Amniotic stem cell (primary cell): Measurements from ENCODE around the gene IRS1.

Source experiments
- DNase-seq: peaks from one replicate; lab custom pipeline; 2025; lab: John Stamatoyannopoulos, UW

Gene IRS1

DNA sequence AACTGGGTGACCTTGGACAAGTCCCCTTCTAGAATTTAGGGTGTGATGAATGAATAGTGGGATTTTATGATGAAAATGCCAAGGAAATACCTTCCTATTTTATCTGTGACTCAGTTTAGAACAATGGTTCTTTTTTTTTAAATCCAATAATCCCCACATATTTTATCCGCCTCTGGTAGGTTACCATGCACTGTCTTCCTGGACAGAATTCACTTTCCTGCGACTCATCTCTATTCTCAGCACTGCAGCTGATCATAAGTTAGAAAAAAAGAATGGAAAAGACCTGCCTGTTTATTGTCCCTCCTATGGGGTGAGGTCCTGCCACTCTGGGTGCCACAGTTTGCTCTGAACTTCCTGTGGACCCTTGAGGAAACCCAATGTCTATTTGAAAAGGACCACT lies 73.1 kb downstream of the IRS1 start:
- DNase-seq = no peak

DNA sequence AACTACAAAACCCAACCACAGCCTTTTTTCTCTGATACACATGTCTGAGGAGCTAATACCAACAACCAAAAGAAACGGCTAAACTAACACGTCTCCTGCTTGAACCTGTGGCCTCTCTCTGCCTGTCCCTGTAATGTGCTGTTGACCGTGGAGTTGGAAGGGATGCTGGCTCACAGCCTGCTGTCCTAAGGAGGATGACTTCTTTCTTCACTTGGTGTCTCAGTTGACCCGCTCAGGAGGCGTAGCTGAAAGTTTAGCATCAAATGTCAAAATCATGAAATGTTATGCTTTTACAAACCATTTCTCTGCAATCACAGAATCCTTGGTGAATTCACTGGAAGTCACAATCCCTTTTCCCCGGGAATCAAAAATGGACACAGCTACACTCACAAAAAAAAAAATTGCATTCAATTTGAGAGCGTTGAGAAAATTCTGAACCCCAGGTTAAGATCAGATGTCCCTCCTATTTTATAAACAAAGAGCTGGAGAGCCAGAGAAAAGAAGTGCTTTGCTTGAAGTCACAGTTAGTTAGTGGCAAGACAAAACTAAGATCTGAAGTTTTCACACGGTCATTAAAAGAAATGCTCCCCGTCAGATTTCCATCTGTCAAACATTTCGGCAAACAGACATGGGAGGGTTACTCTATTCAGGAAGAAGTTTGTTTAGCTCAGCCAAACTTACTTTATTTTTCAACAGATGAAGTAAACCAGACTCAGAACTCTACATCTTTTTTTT lies 74.3 kb downstream of the IRS1 start:
- DNase-seq = no peak

DNA sequence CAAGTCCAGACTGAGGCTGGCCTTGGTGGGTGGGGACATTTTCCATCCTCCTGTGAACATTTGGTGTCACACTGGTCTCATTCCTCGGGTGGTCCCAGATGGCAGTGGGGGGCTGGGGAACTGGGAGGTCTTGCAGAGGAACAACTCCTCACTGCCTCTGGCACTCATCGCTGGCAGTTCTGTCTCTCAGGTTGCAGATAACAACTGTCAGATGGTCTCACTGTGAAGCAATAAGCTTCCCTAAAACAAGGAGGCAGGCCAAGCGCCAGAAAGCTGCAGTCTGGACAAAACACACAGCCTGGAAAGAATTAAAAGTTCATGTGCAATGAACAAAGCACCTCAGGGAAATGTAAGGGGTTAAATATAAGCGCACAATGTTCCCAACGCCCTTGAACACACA lies 78.1 kb downstream of the IRS1 start:
- no peak for DNase-seq

DNA sequence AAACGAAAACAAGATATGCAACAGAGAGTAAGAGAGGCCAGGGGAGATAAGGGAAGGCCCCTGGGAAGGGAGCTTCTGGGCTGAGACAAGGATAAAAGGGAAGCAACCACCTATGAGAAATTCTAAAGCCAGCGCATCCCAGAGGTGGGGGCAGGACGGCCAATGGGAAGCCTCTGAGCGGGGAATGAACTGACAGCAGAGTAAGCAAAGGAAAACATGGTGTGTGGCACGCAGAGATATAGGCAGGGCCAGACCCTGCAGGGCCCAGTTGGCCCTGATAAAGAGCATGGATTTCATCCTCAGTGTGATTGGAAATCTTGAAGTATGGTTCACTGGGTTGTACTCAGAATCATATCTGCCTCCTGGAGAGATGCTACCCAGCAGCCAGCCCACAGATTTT lies 78.7 kb downstream of the IRS1 start:
- no peak for DNase-seq

DNA sequence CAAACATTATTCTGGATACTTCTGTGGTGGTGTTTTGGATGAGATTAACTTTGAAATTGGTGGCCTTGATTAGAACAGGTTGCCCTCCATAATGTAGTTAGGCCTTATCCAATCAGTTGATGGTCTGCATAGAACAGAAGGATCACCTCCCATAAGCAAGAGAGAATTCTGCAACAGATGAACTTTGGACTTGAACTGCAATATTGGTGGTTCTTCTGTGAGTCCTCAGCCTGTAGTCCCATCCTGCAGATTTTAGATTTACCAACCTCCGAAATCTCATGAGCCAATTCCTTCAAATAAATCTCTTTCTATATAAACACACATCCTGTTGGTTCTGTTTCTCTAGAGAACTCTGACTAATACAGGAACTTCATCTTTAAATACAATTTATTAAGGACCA lies 81.9 kb downstream of the IRS1 start:
- DNase-seq = no peak

DNA sequence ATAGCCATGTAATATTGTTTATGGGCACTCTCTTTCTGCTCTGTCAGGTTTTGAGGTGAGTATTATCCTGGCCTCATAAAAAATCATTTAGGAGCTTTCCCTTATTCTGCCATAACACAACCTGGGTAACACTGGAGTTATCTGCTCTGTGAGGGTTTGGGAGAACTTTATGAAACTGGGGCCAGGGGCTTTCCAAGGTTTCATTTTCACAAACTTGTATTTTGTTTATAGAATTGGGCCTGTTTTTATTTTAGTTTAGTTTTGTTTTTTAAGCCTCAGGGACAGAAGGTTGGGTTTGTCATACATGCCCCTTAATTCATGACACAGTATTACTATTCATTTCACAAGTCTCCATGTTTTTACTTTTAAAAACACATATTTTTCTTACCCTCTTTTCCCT lies 83.5 kb downstream of the IRS1 start:
- DNase-seq = no peak

DNA sequence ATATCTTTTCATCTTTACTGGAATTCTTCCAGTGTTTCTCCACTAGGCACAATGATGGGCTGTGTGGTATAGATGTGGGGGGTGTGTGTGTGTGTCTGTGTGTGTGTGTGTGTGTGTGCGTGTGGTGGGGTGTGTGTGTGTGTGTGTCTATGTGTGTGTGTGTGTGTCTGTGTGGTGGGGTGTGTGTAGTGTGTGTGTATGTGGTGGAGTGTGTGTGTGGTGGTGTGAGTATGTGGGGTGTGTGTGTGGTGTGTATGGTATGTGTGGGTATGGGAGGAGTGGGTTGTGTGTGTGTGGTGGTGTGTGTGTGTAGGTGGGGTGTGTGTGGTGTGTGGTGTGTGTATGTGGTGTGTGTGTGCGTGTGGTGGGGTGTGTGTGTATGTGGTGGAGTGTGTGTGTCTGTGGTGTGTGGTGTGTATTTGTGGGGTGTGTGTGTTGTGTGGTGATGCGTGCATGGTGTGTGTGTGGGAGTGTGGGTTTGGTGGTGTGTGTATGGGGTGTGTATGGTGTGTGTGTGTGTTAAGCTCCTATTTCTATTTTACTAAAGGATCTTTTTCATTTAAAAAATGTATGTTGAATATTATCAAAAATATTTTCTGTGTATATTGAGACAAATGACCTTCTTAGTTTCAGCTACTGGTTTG lies 84.2 kb downstream of the IRS1 start:
- DNase-seq = no peak

DNA sequence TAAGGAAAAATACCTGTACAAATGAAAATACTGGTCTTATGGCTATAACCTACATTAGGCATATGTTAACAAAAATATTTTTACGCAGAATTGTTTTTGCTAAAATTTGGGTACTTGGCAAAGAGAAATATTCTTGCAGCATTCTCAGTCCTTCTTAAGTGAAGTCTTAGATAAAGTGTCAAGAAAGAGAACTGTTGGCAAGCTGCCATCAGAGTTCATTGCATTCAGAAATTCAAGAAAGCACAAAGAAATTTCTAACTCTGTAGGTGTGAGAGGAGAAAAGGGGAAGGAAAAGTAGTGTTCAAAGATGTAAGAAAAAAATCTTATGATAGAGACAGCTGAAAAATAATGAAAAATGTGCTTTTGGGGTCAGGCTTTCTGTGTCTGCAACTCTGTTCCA lies 86.7 kb downstream of the IRS1 start:
- DNase-seq = no peak

DNA sequence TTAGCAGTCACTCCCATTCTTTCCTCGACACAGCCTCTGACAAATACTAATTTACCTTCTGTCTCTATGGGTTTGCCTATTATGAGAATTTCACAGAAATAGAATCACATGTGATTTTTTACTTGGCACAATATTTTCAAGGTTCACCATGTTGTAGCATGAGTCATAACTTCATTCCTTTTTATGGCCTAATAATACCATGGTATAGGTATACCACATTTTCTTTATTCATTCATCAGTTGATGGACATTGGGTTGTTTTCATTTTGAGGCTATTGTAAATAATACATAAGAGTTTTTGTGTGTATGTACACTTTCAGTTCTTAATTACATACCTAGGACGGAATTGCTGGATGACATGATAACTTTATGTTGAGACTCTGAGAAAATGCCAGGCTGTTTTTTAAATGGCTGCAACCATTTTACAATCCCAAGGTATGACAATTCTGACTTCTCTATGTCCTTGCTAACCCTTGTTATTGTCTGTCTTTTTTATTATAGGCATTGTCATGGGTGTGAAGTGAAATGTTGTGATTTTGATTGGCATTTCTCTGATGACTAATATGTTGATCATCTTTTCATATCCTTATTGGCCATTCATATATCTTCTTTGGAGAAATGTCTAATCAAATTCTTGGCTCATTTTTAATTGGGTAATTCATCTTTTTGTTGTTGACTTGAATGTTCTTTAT lies 87.9 kb downstream of the IRS1 start:
- DNase-seq = no peak

DNA sequence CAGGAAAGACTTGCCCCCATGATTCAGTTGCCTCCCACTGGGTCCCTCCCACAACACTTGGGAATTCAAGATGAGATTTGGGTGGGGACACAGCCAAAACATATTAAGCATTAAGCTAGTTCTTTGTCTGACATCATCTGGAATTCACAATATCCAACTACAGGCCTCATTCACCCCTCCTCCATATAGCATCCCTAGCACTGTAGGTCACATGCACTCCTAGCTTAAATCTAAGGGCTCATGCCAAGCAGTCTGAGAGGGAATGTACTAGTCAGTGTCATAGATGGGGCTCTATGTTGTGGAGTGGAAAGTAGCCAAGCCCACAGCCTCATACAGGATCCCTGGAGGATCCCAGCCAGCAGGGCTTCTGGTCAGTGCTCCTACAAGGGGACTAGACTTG lies 92.1 kb downstream of the IRS1 start:
- no peak for DNase-seq

DNA sequence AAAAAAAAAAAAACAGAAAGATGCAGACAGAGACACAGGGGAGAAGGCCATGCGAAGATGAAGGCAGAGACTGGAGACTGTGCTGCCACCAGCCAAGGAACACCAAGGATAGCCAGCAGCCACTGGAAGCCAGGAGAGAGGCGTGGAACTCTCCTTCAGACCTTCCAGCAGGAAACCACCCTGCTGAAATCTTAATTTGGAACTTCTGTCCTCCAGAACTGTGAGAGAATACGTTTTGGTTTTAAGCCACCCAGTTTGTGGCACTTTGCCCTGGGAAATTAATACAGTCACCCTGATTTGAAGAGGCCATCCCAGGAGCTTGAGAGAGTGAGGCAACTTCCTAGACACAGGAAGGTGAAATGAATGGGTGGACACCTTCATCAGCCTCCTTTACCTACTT lies 93.7 kb downstream of the IRS1 start:
- no peak for DNase-seq

DNA sequence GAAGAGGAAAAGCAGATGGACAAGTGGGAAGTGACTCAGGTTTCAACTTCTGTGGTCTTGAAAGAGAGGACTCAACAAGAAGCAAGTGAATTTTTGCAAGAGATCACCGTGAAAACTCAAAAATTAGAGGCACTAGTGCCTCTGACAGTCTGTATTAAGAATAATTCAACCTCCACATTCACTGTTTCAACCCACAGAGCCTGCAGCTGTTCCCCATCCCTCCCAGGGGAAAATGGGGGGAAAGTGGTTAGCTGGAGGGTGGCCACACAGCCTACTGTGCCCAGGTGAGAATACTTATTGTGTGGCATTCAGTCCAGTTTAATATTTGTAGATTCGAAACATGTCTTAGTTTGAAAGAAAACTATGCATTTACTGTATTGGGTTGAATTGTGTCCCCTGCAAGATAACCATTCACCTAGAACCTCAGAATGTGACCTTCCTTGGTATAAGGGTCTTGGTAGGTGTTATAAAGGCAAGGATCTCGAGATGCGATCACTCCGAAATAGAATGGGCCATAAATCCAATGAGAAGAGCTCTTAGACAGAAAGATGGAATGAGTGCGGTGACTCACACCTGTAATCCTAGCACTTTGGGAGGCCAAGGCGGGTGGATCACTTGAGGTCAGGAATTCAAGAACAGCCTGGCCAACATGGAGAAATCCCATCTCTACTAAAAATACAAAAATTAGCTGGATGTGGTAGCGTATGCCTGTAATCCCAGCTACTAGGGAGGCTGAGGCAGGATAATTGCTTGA lies 94.3 kb downstream of the IRS1 start:
- no peak for DNase-seq

DNA sequence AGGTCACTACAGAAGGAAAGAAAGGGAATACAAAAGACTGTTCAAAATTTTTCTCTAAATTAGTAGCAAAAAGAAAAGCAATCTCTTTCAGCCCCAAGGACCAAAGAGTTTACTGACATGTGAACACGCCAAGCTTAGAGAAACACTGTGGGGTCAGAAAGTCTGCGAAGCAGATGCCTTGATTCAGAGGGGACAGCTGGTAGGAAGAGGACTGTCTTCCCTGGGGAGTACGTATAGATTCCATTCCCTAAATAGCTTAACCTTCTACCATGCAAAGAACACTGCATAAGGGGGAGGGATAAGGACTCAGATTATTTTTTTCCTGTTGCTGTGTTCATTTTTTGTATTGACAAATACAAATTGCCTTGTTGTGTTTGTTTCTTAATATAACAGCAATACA lies 96.1 kb downstream of the IRS1 start:
- no peak for DNase-seq

DNA sequence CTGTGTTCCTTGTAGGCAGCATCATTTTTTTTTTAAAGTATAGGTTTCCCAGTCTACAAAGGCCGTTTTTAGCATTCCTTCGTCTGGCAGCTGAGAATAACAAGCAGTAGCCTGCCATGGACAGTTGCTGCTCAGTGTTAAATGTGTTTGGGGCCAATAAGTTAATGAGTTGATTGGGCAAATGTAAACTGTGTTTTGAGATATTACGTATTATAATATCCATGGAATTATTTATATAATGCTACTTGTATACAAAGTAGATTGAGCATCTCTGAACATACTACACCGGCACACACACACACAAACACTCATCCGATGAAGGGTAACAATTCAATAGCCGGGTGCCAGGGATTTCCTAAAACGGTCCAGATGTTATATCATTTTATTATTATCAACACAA lies 97.2 kb downstream of the IRS1 start:
- DNase-seq = no peak

DNA sequence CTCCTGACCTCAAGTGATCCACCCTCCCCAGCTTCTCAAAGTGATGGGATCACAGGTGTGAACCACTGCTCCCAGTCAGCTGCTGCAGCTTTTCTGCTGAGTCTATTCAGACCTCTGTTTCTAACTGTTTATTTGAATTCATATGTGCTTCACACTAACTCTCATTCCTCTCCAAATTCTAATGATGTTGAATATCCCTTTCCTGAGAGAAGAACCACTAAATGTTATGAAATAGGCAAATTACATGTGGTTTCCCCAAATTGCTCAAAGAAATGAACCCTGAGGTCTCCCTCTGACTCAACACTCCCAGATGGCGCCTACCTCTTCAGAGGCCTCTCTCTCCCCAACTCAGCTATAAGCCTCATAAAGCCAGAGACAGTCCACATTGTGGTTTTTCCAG lies 98.6 kb downstream of the IRS1 start:
- DNase-seq = no peak

DNA sequence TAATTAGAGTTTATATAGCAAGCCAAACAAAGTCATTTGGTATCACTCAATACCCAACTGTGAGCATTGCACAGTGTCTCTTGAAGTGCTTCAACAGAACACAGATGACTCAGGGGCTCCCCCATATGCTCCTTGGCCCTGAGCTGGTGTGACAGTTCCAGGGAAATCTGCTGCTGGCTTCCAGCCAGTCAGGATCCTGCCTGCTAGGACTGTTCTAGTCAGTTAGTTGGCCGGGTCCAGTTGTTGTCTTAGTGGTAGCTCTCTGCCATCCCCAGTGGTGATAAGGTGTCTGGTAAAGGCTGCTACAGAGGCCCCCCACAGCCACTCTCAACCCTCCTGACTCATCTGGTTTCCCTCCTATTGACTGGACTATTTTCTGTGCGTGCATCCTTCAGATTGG lies 100.3 kb downstream of the IRS1 start:
- DNase-seq = no peak

DNA sequence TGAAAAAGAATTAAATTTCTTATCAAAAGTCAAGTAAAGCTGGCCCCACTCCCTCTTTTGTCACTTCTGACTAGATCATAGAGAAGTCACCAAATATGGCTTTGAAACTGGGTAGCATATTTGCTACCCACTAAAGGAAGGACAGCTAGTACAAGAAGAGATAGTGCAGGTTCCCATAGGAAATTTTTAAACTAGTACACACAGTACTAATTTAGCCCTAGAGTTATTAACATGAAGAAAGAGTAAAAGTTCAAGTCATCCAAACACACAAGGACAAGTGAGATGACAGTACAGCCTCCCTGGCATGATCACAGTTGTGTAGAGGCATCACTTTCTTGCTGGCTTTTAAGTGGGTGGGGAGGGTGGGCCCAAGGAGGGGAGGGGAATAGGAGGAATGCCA lies 100.9 kb downstream of the IRS1 start:
- no peak for DNase-seq

DNA sequence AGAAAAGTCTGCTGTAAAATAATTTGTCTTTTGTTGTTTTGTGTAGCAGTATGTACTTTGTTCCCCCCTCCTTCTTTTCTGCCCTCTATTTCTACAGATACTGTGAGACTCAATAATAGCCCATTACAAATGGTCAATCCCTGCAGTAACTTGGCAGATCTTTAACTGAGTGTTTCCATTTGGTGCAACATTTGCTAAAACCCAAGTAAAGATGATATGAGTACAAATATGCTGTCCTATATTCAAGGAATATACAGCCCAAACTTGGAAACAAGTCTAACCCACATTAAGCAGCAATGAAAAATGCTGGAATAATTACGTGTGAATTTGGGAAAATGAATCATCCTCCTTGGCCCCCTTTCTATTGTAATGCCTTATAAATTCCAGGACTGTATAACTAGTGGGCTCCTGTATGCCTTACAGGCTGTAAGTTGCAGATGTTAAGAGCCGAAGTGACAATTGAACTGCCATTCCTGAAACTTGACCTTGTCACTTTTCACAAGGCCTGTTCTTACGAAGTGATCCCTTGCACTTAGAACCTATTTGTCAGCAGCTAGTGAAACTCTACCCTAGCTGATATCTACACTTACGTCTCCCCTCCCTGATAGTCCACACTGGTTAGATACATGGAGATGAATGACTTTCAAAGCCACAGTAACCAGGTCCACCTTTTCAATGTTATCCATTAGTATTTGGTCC lies 104.9 kb downstream of the IRS1 start:
- DNase-seq = no peak

DNA sequence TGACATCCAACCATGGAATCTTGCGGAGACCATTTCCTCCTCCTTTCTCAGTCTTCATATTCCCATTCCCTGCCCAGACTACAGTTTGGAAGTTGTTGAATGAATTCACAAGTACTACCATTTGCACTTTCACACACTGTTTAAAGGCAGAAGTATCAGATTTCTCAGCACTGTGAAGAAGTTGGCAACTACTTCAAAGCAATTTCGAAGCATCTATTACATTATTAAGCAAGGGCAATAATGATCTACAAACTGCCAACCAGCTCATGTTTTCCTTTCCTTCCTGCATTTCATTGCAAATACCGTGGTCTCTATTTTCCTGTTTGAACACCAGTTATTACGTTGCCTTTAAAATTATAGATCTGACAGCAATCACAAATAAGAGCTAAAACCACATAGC lies 105.5 kb downstream of the IRS1 start:
- DNase-seq = no peak

DNA sequence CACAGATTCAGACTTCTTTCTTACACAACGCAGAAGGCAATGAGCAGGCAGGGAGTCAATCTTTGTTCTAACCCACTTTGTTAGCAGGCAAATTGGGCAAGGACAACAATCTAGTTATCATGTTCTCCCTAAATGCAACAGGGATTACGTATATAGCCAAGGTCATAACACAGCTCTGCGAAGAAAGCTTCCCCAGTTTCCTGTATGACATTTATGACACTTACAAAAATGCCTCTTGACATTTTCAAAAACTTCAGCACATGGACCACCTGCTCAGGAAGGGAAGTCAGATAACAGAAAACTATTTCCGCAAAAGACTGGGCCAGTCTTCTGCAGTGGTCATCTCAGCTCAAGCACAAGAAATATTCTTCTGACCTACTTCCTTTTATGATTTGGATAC lies 106.1 kb downstream of the IRS1 start:
- DNase-seq = no peak

DNA sequence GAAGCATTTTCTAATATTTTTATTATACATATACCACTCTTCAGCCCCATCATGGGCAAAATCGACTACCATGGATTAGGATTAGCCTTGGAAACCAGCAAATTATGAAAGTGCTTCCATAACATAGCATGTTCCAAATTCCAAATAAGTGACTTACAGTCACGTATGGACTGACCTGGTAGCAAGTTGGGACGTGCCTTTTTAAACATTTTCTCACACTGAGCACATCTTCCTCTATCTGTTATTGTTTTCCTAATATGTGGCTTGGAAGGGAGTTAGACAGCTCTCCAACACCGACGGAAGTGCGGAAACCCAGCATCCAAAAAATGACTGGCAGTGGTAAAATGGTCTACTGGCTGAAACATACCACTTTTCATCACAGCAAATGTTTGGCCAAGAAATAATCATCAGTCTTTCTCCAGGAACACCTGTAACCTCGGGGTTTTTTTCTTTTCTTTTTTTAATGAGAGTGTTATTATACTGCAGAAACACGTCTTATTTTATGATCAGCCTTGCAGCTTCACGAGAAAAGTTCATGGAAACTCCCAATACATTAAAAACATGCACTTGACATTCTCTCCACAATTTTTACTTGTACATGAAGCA lies 107.0 kb downstream of the IRS1 start:
- no peak for DNase-seq

DNA sequence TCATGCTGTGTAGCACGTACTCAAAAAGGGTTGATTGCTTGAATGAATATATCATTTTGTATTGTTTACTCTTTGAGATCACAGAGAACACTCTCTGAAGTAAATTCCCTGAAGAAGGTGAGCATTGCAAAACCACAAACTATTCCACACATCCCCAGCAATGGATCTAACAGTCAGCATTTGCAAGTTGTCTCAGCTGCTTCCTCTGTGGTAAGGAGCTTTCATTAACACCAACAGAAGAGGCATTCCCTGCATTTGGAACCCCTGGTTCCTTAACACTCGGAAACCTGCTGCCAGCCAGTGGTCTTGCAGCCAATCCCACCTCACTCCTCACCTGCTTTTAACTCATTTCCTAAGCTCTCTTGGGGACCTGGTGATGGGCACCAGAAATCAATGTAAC lies 108.4 kb downstream of the IRS1 start:
- no peak for DNase-seq
